Measurements from ENCODE around the gene SEMA3C. TPM values are rescaled to one million over a fixed set of nuclear protein-coding genes. Genes with fewer than 3 reads are reported as not detected.

Gene SEMA3C
- total and polyA plus RNA-seq, 8 donors, result 4.5 to 344 (median 68.7) TPM

- no peak overlapping the region for H3K4me3 ChIP-seq
- WGBS, 5 donors, result 65 to 85% (median 74%) methylated on average over 4 of the region's 4 CpGs
- no peaks in the 10 kb centered on the region for H3K27me3 ChIP-seq
- H3K27ac ChIP-seq, result no peak overlapping the region
- intact Hi-C loops (cut with DNase I; ENCODE audit: low total_unique reads), result no loop called here
- TF ChIP-seq POLR2A (IDR thresholded peaks at IDR 0.05), result no peak
- no peak for TF ChIP-seq POLR2AphosphoS5 (IDR thresholded peaks at IDR 0.05)
- TF ChIP-seq EP300 (IDR thresholded peaks at IDR 0.05), result no peak
- TF ChIP-seq CTCF (IDR thresholded peaks at IDR 0.05), result no peak
- no peaks in the 10 kb centered on the region for H3K9me3 ChIP-seq
- no peaks in the 10 kb centered on the region for H3K36me3 ChIP-seq
- H3K4me1 ChIP-seq, result peaks cover 4 to 40% (median 20%) of the 10 kb centered on the region in 4 donors
- no peak for DNase-seq
Observed at GRCh38 chr7:80725181-80725611, 193.7 kb downstream of the SEMA3C start.

GRCh38 chr7:80724249-80724871 is 194.5 kb downstream of the SEMA3C start:
- 54 to 71% (median 71%) methylated on average over 4 of the region's 4 CpGs for WGBS, 5 donors
- TF ChIP-seq CTCF (IDR thresholded peaks at IDR 0.05) (no peak), EP300 (IDR thresholded peaks at IDR 0.05) (no peak), POLR2A (IDR thresholded peaks at IDR 0.05) (no peak), POLR2AphosphoS5 (IDR thresholded peaks at IDR 0.05) (no peak)
- intact Hi-C loops (cut with DNase I; ENCODE audit: low total_unique reads), result no loop called here
- H3K4me1 ChIP-seq, result peaks cover 4 to 33% (median 20%) of the 10 kb centered on the region in 4 donors
- H3K27me3 ChIP-seq, result no peaks in the 10 kb centered on the region
- no peaks in the 10 kb centered on the region for H3K9me3 ChIP-seq
- H3K4me3 ChIP-seq, result no peak overlapping the region
- DNase-seq, result peak in 1 of 2 donors; percentile 87
- no peaks in the 10 kb centered on the region for H3K36me3 ChIP-seq
- peak overlapping the region in 4 of 5 donors; percentile 17 to 71 (median 56) for H3K27ac ChIP-seq

GRCh38 chr7:80722616-80723195 is 196.1 kb downstream of the SEMA3C start:
- TF ChIP-seq EP300 (IDR thresholded peaks at IDR 0.05) (no peak), POLR2AphosphoS5 (IDR thresholded peaks at IDR 0.05) (peak; percentile 33 to 83 (median 63))
- intact Hi-C loops (cut with DNase I; ENCODE audit: low total_unique reads), result no loop called here
- Histone ChIP-seq H3K36me3 (no peaks in the 10 kb centered on the region), H3K27me3 (no peaks in the 10 kb centered on the region), H3K4me1 (peaks cover 4 to 31% (median 19%) of the 10 kb centered on the region in 4 donors), H3K4me3 (no peak overlapping the region), H3K27ac (peak overlapping the region in 4 of 5 donors; percentile 62 to 76 (median 70)), H3K9me3 (no peaks in the 10 kb centered on the region)
- 61 to 72% (median 65%) methylated on average over 3 of the region's 3 CpGs for WGBS, 5 donors
- peak; percentile 32 to 46 for DNase-seq

GRCh38 chr7:80721883-80722615 is 196.8 kb downstream of the SEMA3C start:
- Histone ChIP-seq H3K4me3 (no peak overlapping the region), H3K27me3 (no peaks in the 10 kb centered on the region), H3K9me3 (no peaks in the 10 kb centered on the region), H3K4me1 (peaks cover 4 to 31% (median 19%) of the 10 kb centered on the region in 4 donors), H3K36me3 (no peaks in the 10 kb centered on the region), H3K27ac (peak overlapping the region in 4 of 5 donors; percentile 62 to 76 (median 70))
- peak in 1 of 2 donors; percentile 30 for DNase-seq
- TF ChIP-seq EP300 (IDR thresholded peaks at IDR 0.05) (no peak), POLR2AphosphoS5 (IDR thresholded peaks at IDR 0.05) (peak in 1 of 3 donors; percentile 23)
- 48 to 76% (median 64%) methylated on average over 3 of the region's 3 CpGs for WGBS, 5 donors
- intact Hi-C loops (cut with DNase I; ENCODE audit: low total_unique reads), result no loop called here

GRCh38 chr7:80720146-80720545 is 198.7 kb downstream of the SEMA3C start:
- H3K9me3 ChIP-seq, result no peaks in the 10 kb centered on the region
- 91 to 99% (median 96%) methylated on average over 3 of the region's 3 CpGs for WGBS, 5 donors
- no peak overlapping the region for H3K27ac ChIP-seq
- no peak for TF ChIP-seq CTCF (IDR thresholded peaks at IDR 0.05)
- no peak for TF ChIP-seq POLR2AphosphoS5 (IDR thresholded peaks at IDR 0.05)
- TF ChIP-seq POLR2A (IDR thresholded peaks at IDR 0.05), result no peak
- no peak for TF ChIP-seq EP300 (IDR thresholded peaks at IDR 0.05)
- H3K4me3 ChIP-seq, result no peak overlapping the region
- peaks cover 4 to 31% (median 18%) of the 10 kb centered on the region in 4 donors for H3K4me1 ChIP-seq
- no peaks in the 10 kb centered on the region for H3K27me3 ChIP-seq
- DNase-seq, result no peak
- H3K36me3 ChIP-seq, result no peaks in the 10 kb centered on the region
- intact Hi-C loops (cut with DNase I; ENCODE audit: low total_unique reads), result no loop called here

Data from stomach (tissue), 9 donors.